Body of pancreas (tissue), 4 donors: ENCODE results near the gene EIF3L.

ENCODE experiments used
- CTCF ChIP-seq, 7 experiments: fragments of 450-650 bp in 4 of 7; fragments of 200-600 bp in 3 of 7; sonication (generic) in 3 of 7; IDR thresholded peaks; one replicate each; pipeline ENCODE4 v1.5.1; 2016 to 2019; ENCODE audit warnings: antibody characterized with exemption in 7 of 7
- POLR2A ChIP-seq, 3 donors: fragments of 450-650 bp; IDR thresholded peaks; one replicate each; pipeline ENCODE4 v1.6.1; 2016; ENCODE audit warnings: antibody characterized with exemption in 3 of 3, mild to moderate bottlenecking in 2 of 3

GRCh38 chr22:37887584-37888378 lies 38.6 kb downstream of the EIF3L start:
- no peak for TF ChIP-seq POLR2A (IDR thresholded peaks at IDR 0.05)
- peak in 5 of 7 experiments; percentile 5 to 40 (median 22) for TF ChIP-seq CTCF (IDR thresholded peaks at IDR 0.05)
